SK-N-MC (cell line): ENCODE data around the gene NOVA2.

Experiments
- EZH2 ChIP-seq: fragments of 200-600 bp; sonication (generic); IDR thresholded peaks from one replicate; pipeline ENCODE4 v1.6.1; 2017; ENCODE audit warnings: antibody characterized with exemption
- POLR2AphosphoS5 ChIP-seq: IDR thresholded peaks from 2 replicates; pipeline ENCODE4 v1.6.1; 2012; ENCODE audit warnings: mild to moderate bottlenecking, low read depth, low read length, borderline replicate concordance

- TF ChIP-seq EZH2: no peak
- TF ChIP-seq POLR2AphosphoS5: no peak
These were observed 11.6 kb downstream of the NOVA2 start for GRCh38 chr19:45962021-45962420.
